Thyroid gland (tissue), 4 donors: Measurements from ENCODE around the gene PRPF8. TPM values are rescaled to one million over a fixed set of nuclear protein-coding genes. Genes with fewer than 3 reads are reported as not detected.

Experiments used
- DNase-seq, 2 donors: peaks; one replicate each; pipeline ENCODE4 v3.0.0-alpha.2; 2019
- H3K27ac ChIP-seq, 3 donors: fragments of 200-600 bp; sonication (generic); 1 replicate in 2 of 3; 2 replicates in 1 of 3; pipeline ENCODE4 v1.5.1; 2016 to 2019; ENCODE audit warnings: mild to moderate bottlenecking in 1 of 3, moderate library complexity in 1 of 3
- H3K27me3 ChIP-seq: fragments of 200-600 bp; sonication (generic); one replicate; pipeline ENCODE4 v1.5.1; 2019
- H3K36me3 ChIP-seq, 2 donors: fragments of 200-600 bp; sonication (generic); one replicate each; pipeline ENCODE4 v1.5.1; 2016 to 2019
- H3K4me1 ChIP-seq, 2 donors: fragments of 200-600 bp; sonication (generic); one replicate each; pipeline ENCODE4 v1.5.1; 2017 to 2019
- H3K4me3 ChIP-seq, 3 donors: fragments of 200-600 bp; sonication (generic); replicated peaks in 1 of 3; 1 replicate in 2 of 3; 2 replicates in 1 of 3; pipeline ENCODE4 v1.5.1; 2016; ENCODE audit warnings: mild to moderate bottlenecking in 1 of 3
- H3K9me3 ChIP-seq: fragments of 200-600 bp; sonication (generic); one replicate; pipeline ENCODE4 v1.5.1; 2017
- POLR2A ChIP-seq, 2 donors: fragments of 450-650 bp; IDR thresholded peaks; one replicate each; pipeline ENCODE4 v1.6.1; 2017; ENCODE audit warnings: antibody characterized with exemption in 2 of 2, mild to moderate bottlenecking in 2 of 2, moderate library complexity in 1 of 2
- WGBS, 2 donors: methylation state at CpG; one replicate each; pipeline ENCODE4 v1.1.5; 2017; 5-methylcytosine and 5-hydroxymethylcytosine counted together
- intact Hi-C: fragments of 100-400 bp; cut with DNase I; formaldehyde crosslinking; loops from one replicate; pipeline ENCODE4 v1.15.1; 2023
- total RNA-seq, 4 donors: library from RNA; depleted of rRNA; stranded (reverse); fragments of >200 nt; gene quantifications; one replicate each; pipeline ENCODE4 v1.2.3, GENCODE V29; 2016
- TF ChIP-seq, protein P1 (sequence below), 6 experiments: fragments of 200-600 bp in 3 of 6; fragments of 450-650 bp in 3 of 6; sonication (generic) in 3 of 6; IDR thresholded peaks; one replicate each; pipeline ENCODE4 v1.5.1; 2016 to 2019; ENCODE audit warnings: antibody characterized with exemption in 6 of 6, mild to moderate bottlenecking in 2 of 6, inconsistent platforms in 1 of 6, moderate library complexity in 1 of 6

The PRPF8 gene
- total RNA-seq, 4 donors from 2014 or later, result 181 to 256 (median 242) TPM

DNA sequence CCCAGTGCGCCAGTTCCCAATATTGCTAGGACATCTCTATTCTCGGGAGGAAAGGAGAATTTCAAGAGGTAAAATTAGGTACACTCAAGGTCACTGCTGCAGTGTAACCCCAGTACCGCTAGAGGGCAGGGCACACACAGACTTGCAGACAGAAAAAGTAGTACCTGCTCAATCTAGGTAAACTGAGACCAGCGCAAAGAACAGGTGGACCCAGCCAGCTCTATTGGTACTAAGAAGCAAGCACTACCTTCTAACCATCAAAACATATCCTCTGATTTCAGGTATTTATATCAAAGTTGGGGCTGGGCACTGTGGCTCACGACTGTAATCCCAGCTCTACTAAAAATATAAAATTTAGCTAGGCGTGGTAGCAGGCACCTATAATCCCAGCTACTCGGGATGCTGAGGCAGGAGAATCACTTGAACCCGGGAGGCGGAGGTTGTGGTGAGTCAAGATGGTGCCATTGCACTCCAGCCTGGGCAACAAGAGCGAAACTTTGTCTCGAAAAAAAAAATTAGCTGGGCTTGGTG, 36.3 kb upstream of the PRPF8 start:
- Histone ChIP-seq H3K4me3 (no peak overlapping the region), H3K4me1 (peaks cover 14 to 37% of the 10 kb centered on the region in 2 donors), H3K9me3 (no peaks in the 10 kb centered on the region), H3K27ac (peak overlapping the region in 1 of 3 donors; percentile 64), H3K27me3 (no peaks in the 10 kb centered on the region), H3K36me3 (no peaks in the 10 kb centered on the region)
- WGBS, 2 donors, result 40 to 41% methylated on average over 11 of the region's 11 CpGs
- intact Hi-C loops, result loop anchor here (5.0 kb wide), 1 partner anchor 321 kb away; the partner anchor contains the start of gene OVCA2
- DNase-seq, result peak; percentile 75 to 82
- TF ChIP-seq, protein P1, sequence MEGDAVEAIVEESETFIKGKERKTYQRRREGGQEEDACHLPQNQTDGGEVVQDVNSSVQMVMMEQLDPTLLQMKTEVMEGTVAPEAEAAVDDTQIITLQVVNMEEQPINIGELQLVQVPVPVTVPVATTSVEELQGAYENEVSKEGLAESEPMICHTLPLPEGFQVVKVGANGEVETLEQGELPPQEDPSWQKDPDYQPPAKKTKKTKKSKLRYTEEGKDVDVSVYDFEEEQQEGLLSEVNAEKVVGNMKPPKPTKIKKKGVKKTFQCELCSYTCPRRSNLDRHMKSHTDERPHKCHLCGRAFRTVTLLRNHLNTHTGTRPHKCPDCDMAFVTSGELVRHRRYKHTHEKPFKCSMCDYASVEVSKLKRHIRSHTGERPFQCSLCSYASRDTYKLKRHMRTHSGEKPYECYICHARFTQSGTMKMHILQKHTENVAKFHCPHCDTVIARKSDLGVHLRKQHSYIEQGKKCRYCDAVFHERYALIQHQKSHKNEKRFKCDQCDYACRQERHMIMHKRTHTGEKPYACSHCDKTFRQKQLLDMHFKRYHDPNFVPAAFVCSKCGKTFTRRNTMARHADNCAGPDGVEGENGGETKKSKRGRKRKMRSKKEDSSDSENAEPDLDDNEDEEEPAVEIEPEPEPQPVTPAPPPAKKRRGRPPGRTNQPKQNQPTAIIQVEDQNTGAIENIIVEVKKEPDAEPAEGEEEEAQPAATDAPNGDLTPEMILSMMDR (IDR thresholded peaks at IDR 0.05), result peak; percentile 95 to 97 (median 96)
- no peak for TF ChIP-seq POLR2A (IDR thresholded peaks at IDR 0.05)

GRCh38 chr17:1718362-1719165, 33.9 kb upstream of the PRPF8 start:
- intact Hi-C loops, result loop anchor here (10.0 kb wide), 1 partner anchor 144 kb away; no protein-coding TSS in a partner anchor
- H3K36me3 ChIP-seq, result peaks cover 0 to 4% of the 10 kb centered on the region in 2 donors
- no peaks in the 10 kb centered on the region for H3K9me3 ChIP-seq
- no peaks in the 10 kb centered on the region for H3K27me3 ChIP-seq
- WGBS, 2 donors, result 80% methylated on average over 17 to 19 of the region's 19 CpGs
- no peak overlapping the region for H3K4me3 ChIP-seq
- DNase-seq, result peak in 1 of 2 donors; percentile 37
- no peak for TF ChIP-seq POLR2A (IDR thresholded peaks at IDR 0.05)
- peak overlapping the region; percentile 98 to 99 (median 99) for H3K27ac ChIP-seq
- H3K4me1 ChIP-seq, result peaks cover 7 to 29% of the 10 kb centered on the region in 2 donors

DNA sequence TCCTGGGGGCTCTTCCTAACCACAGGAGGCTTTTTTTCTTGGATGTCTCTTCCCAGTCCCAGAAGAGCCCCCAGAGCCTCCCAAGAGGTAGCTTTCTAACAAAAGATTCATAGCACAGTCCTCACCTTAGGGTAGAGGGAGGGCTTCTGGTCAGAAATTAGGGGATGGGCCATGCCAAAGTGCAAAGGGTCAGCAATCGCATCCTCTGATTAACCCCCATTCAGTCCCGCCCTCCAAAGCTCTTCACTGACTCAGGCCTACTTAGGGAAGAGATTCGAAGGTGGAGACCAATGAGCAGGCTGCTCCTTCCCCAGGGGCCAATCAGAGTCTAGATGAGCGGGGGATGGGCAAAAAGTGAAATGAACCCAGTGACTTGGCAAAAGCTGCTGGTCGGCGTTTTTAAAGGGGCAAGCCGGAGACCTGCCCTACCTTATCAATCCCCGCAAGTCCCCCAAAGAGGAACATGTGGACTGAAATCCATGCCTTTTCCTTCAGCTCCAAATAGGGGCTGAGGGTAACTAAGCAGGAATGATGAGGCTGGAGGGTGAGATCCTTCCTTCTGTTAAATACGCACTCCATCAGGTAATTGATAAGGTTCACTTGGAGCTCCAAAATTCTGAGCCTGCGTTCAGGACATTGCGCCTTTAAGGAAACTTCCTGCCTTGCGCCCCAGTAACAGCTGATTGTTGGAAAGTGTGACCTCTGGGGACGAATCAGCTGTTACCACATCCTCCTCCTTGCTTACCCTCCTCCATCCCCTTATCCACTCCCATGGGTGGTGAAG, 32.4 kb upstream of the PRPF8 start:
- Histone ChIP-seq H3K4me1 (peaks cover 9 to 39% of the 10 kb centered on the region in 2 donors), H3K27ac (peak overlapping the region; percentile 98 to 99 (median 99)), H3K27me3 (no peaks in the 10 kb centered on the region), H3K4me3 (peak overlapping the region; percentile 34 to 54 (median 45)), H3K36me3 (peaks cover 15 to 19% of the 10 kb centered on the region in 2 donors), H3K9me3 (no peaks in the 10 kb centered on the region)
- intact Hi-C loops, result loop anchor here (10.0 kb wide), 1 partner anchor 142 kb away; no protein-coding TSS in a partner anchor
- 1% methylated on average over 12 to 13 of the region's 13 CpGs for WGBS, 2 donors
- TF ChIP-seq POLR2A (IDR thresholded peaks at IDR 0.05), result peak in 1 of 2 donors; percentile 51
- TF ChIP-seq, protein P1 (IDR thresholded peaks at IDR 0.05), result peak in 2 of 6 experiments; percentile 15 to 22
- peak; percentile 97 for DNase-seq

DNA sequence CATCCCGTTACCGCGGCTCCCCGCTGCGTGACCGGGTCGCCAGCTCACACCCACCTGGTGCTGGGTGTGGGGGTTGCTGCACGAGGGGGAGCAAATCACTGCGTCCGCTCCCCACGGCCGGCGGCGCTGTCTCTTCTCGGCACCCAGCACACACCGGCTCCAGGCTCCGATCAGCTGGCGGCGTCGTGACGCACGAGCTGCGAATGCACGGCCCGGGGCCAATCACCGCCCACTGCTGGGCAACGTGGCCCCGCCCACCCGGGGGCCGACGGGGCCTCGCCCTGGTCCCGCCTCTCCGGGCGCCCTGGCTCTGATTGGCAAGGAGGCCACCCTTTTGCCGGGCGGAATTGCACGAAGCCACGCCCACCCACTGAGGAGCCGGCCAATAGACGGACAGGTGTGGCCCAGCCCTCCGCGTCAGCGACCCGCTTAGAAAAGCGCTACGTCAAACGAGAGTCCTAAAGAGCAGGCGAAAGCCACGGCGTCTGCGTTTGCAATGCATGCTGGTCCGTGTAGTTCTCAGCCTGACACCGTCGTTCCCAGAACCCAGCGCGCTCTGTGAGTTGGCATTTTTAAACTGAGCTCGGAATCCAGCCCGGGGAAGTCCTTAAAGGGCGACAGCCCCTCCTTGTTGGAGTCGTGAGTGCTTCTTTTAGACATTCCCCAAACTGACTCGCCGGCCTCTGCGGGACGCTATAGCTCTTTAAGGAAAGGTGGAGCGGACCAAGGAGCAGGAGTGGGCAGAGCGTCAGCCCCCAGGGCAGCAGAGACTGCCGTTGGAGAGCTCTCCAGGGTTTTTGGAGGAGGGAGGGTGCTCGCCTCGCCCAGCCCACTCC, 31.6 kb upstream of the PRPF8 start:
- 0% methylated on average over 4 to 21 of the region's 70 CpGs for WGBS, 2 donors
- intact Hi-C loops, result loop anchor here (10.0 kb wide), 1 partner anchor 141 kb away; no protein-coding TSS in a partner anchor
- peaks cover 12 to 34% of the 10 kb centered on the region in 2 donors for H3K4me1 ChIP-seq

More for the DNA sequence above, 31.6 kb upstream of the PRPF8 start:
- Histone ChIP-seq H3K27ac (peak overlapping the region; percentile 98 to 100 (median 99)), H3K9me3 (no peaks in the 10 kb centered on the region), H3K27me3 (no peaks in the 10 kb centered on the region), H3K4me3 (peak overlapping the region; percentile 82 to 99 (median 94)), H3K36me3 (peaks cover 19 to 24% of the 10 kb centered on the region in 2 donors)
- peak; percentile 100 for DNase-seq
- TF ChIP-seq, protein P1 (IDR thresholded peaks at IDR 0.05), result peak in 1 of 6 experiments; percentile 32
- peak; percentile 96 to 100 for TF ChIP-seq POLR2A (IDR thresholded peaks at IDR 0.05)
